ENCODE results near the gene CLSTN1. TPM values are rescaled to one million over a fixed set of nuclear protein-coding genes. Genes with fewer than 3 reads are reported as not detected.
"Not testable (repeated sequence)": the region's sequence is repeated elsewhere in the genome, so short reads cannot be mapped to it uniquely, and the experiment has no call there.

Gene CLSTN1
- polyA plus RNA-seq, 2 donors: 45.8 to 55.4 TPM

GRCh38 chr1:9809100-9809510 lies 14.7 kb downstream of the CLSTN1 start:
- Histone ChIP-seq H3K4me3 (ENCODE audit: low read depth in 1 of 2, low read length in 2 of 2) (no peak overlapping the region), H3K4me1 (ENCODE audit: control insufficient read depth in 2 of 2, insufficient read depth in 2 of 2, low read length in 1 of 2) (peaks cover 0 to 13% of the 10 kb centered on the region in 2 donors), H3K27me3 (ENCODE audit: control insufficient read depth in 1 of 2, insufficient read depth in 2 of 2, low read length in 2 of 2) (no peaks in the 10 kb centered on the region), H3K36me3 (ENCODE audit: control insufficient read depth in 2 of 2, insufficient read depth in 2 of 2, low read length in 1 of 2) (no peaks in the 10 kb centered on the region), H3K27ac (ENCODE audit: low read depth in 2 of 2, low read length in 1 of 2) (peak overlapping the region in 1 of 2 donors; percentile 34), H3K9me3 (ENCODE audit: control insufficient read depth in 2 of 2, insufficient read depth in 1 of 2, low read depth in 1 of 2, low read length in 1 of 2) (no peaks in the 10 kb centered on the region)
- 62 to 71% methylated on average over 8 of the region's 8 CpGs for WGBS, 2 donors

- Histone ChIP-seq H3K27ac (ENCODE audit: low read depth in 2 of 2, low read length in 1 of 2) (peak overlapping the region in 1 of 2 donors; percentile 34), H3K4me3 (ENCODE audit: low read depth in 1 of 2, low read length in 2 of 2) (no peak overlapping the region), H3K4me1 (ENCODE audit: control insufficient read depth in 2 of 2, insufficient read depth in 2 of 2, low read length in 1 of 2) (peaks cover 0 to 13% of the 10 kb centered on the region in 2 donors), H3K9me3 (ENCODE audit: control insufficient read depth in 2 of 2, insufficient read depth in 1 of 2, low read depth in 1 of 2, low read length in 1 of 2) (no peaks in the 10 kb centered on the region), H3K36me3 (ENCODE audit: control insufficient read depth in 2 of 2, insufficient read depth in 2 of 2, low read length in 1 of 2) (no peaks in the 10 kb centered on the region), H3K27me3 (ENCODE audit: control insufficient read depth in 1 of 2, insufficient read depth in 2 of 2, low read length in 2 of 2) (no peaks in the 10 kb centered on the region)
- 51 to 54% methylated on average over 8 of the region's 8 CpGs for WGBS, 2 donors
These were observed 15.3 kb downstream of the CLSTN1 start for GRCh38 chr1:9808459-9808858.

- no peaks in the 10 kb centered on the region for H3K9me3 ChIP-seq (ENCODE audit: control insufficient read depth in 2 of 2, insufficient read depth in 1 of 2, low read depth in 1 of 2, low read length in 1 of 2)
- WGBS, 2 donors: 53 to 66% methylated on average over 12 of the region's 12 CpGs
- no peaks in the 10 kb centered on the region for H3K27me3 ChIP-seq (ENCODE audit: control insufficient read depth in 1 of 2, insufficient read depth in 2 of 2, low read length in 2 of 2)
- no peak overlapping the region for H3K4me3 ChIP-seq (ENCODE audit: low read depth in 1 of 2, low read length in 2 of 2)
- no peak overlapping the region for H3K27ac ChIP-seq (ENCODE audit: low read depth in 2 of 2, low read length in 1 of 2)
- H3K4me1 ChIP-seq (ENCODE audit: control insufficient read depth in 2 of 2, insufficient read depth in 2 of 2, low read length in 1 of 2): peaks cover 0 to 13% of the 10 kb centered on the region in 2 donors
- no peaks in the 10 kb centered on the region for H3K36me3 ChIP-seq (ENCODE audit: control insufficient read depth in 2 of 2, insufficient read depth in 2 of 2, low read length in 1 of 2)
These were observed 16.2 kb downstream of the CLSTN1 start for GRCh38 chr1:9807541-9807940.

GRCh38 chr1:9805972-9806371 lies 17.8 kb downstream of the CLSTN1 start:
- H3K4me3 ChIP-seq (ENCODE audit: low read depth in 1 of 2, low read length in 2 of 2); H3K27me3 ChIP-seq (ENCODE audit: control insufficient read depth in 1 of 2, insufficient read depth in 2 of 2, low read length in 2 of 2); H3K9me3 ChIP-seq (ENCODE audit: control insufficient read depth in 2 of 2, insufficient read depth in 1 of 2, low read depth in 1 of 2, low read length in 1 of 2); H3K36me3 ChIP-seq (ENCODE audit: control insufficient read depth in 2 of 2, insufficient read depth in 2 of 2, low read length in 1 of 2); H3K27ac ChIP-seq (ENCODE audit: low read depth in 2 of 2, low read length in 1 of 2): not testable (repeated sequence)
- WGBS, 2 donors: 83 to 89% methylated on average over 5 of the region's 5 CpGs
- peaks cover 0 to 13% of the 10 kb centered on the region in 2 donors for H3K4me1 ChIP-seq (ENCODE audit: control insufficient read depth in 2 of 2, insufficient read depth in 2 of 2, low read length in 1 of 2)

- Histone ChIP-seq H3K4me3 (ENCODE audit: low read depth in 1 of 2, low read length in 2 of 2) (no peak overlapping the region), H3K27ac (ENCODE audit: low read depth in 2 of 2, low read length in 1 of 2) (no peak overlapping the region), H3K36me3 (ENCODE audit: control insufficient read depth in 2 of 2, insufficient read depth in 2 of 2, low read length in 1 of 2) (no peaks in the 10 kb centered on the region), H3K9me3 (ENCODE audit: control insufficient read depth in 2 of 2, insufficient read depth in 1 of 2, low read depth in 1 of 2, low read length in 1 of 2) (no peaks in the 10 kb centered on the region), H3K27me3 (ENCODE audit: control insufficient read depth in 1 of 2, insufficient read depth in 2 of 2, low read length in 2 of 2) (no peaks in the 10 kb centered on the region), H3K4me1 (ENCODE audit: control insufficient read depth in 2 of 2, insufficient read depth in 2 of 2, low read length in 1 of 2) (peaks cover 0 to 13% of the 10 kb centered on the region in 2 donors)
- WGBS, 2 donors: 48 to 54% methylated on average over 7 of the region's 7 CpGs
These were observed 18.7 kb downstream of the CLSTN1 start for GRCh38 chr1:9805006-9805508.

GRCh38 chr1:9803003-9803918 lies 20.5 kb downstream of the CLSTN1 start:
- not testable (repeated sequence) for H3K27ac ChIP-seq (ENCODE audit: low read depth in 2 of 2, low read length in 1 of 2); H3K4me3 ChIP-seq (ENCODE audit: low read depth in 1 of 2, low read length in 2 of 2); H3K9me3 ChIP-seq (ENCODE audit: control insufficient read depth in 2 of 2, insufficient read depth in 1 of 2, low read depth in 1 of 2, low read length in 1 of 2); H3K4me1 ChIP-seq (ENCODE audit: control insufficient read depth in 2 of 2, insufficient read depth in 2 of 2, low read length in 1 of 2); H3K36me3 ChIP-seq (ENCODE audit: control insufficient read depth in 2 of 2, insufficient read depth in 2 of 2, low read length in 1 of 2); H3K27me3 ChIP-seq (ENCODE audit: control insufficient read depth in 1 of 2, insufficient read depth in 2 of 2, low read length in 2 of 2)
- 86 to 87% methylated on average over 13 of the region's 13 CpGs for WGBS, 2 donors

GRCh38 chr1:9801909-9802308 lies 21.9 kb downstream of the CLSTN1 start:
- Histone ChIP-seq H3K4me1 (ENCODE audit: control insufficient read depth in 2 of 2, insufficient read depth in 2 of 2, low read length in 1 of 2) (peaks cover 0 to 5% of the 10 kb centered on the region in 2 donors), H3K27ac (ENCODE audit: low read depth in 2 of 2, low read length in 1 of 2) (no peak overlapping the region), H3K36me3 (ENCODE audit: control insufficient read depth in 2 of 2, insufficient read depth in 2 of 2, low read length in 1 of 2) (no peaks in the 10 kb centered on the region), H3K9me3 (ENCODE audit: control insufficient read depth in 2 of 2, insufficient read depth in 1 of 2, low read depth in 1 of 2, low read length in 1 of 2) (no peaks in the 10 kb centered on the region), H3K27me3 (ENCODE audit: control insufficient read depth in 1 of 2, insufficient read depth in 2 of 2, low read length in 2 of 2) (no peaks in the 10 kb centered on the region), H3K4me3 (ENCODE audit: low read depth in 1 of 2, low read length in 2 of 2) (no peak overlapping the region)
- 92 to 96% methylated on average over 1 of the region's 1 CpG for WGBS, 2 donors

- Histone ChIP-seq H3K4me1 (ENCODE audit: control insufficient read depth in 2 of 2, insufficient read depth in 2 of 2, low read length in 1 of 2) (peaks cover 0 to 6% of the 10 kb centered on the region in 2 donors), H3K27ac (ENCODE audit: low read depth in 2 of 2, low read length in 1 of 2) (peak overlapping the region in 1 of 2 donors; percentile 55), H3K27me3 (ENCODE audit: control insufficient read depth in 1 of 2, insufficient read depth in 2 of 2, low read length in 2 of 2) (no peaks in the 10 kb centered on the region), H3K4me3 (ENCODE audit: low read depth in 1 of 2, low read length in 2 of 2) (no peak overlapping the region), H3K36me3 (ENCODE audit: control insufficient read depth in 2 of 2, insufficient read depth in 2 of 2, low read length in 1 of 2) (no peaks in the 10 kb centered on the region), H3K9me3 (ENCODE audit: control insufficient read depth in 2 of 2, insufficient read depth in 1 of 2, low read depth in 1 of 2, low read length in 1 of 2) (no peaks in the 10 kb centered on the region)
- WGBS, 2 donors: 50 to 65% methylated on average over 11 of the region's 11 CpGs
These were observed 25.3 kb downstream of the CLSTN1 start for GRCh38 chr1:9798236-9799130.

- H3K27me3 ChIP-seq (ENCODE audit: control insufficient read depth in 1 of 2, insufficient read depth in 2 of 2, low read length in 2 of 2): no peaks in the 10 kb centered on the region
- H3K4me1 ChIP-seq (ENCODE audit: control insufficient read depth in 2 of 2, insufficient read depth in 2 of 2, low read length in 1 of 2): peaks cover 0 to 11% of the 10 kb centered on the region in 2 donors
- H3K4me3 ChIP-seq (ENCODE audit: low read depth in 1 of 2, low read length in 2 of 2): no peak overlapping the region
- H3K9me3 ChIP-seq (ENCODE audit: control insufficient read depth in 2 of 2, insufficient read depth in 1 of 2, low read depth in 1 of 2, low read length in 1 of 2): no peaks in the 10 kb centered on the region
- no peaks in the 10 kb centered on the region for H3K36me3 ChIP-seq (ENCODE audit: control insufficient read depth in 2 of 2, insufficient read depth in 2 of 2, low read length in 1 of 2)
- no peak overlapping the region for H3K27ac ChIP-seq (ENCODE audit: low read depth in 2 of 2, low read length in 1 of 2)
These were observed 26.7 kb downstream of the CLSTN1 start for GRCh38 chr1:9797049-9797448.
